ENCODE data around the gene ZC3H10. TPM values are rescaled to one million over a fixed set of nuclear protein-coding genes. Genes with fewer than 3 reads are reported as not detected.

The ZC3H10 gene
- total RNA-seq, 2 experiments from 2014 or later = 12.6 to 16.5 TPM

GRCh38 chr12:56097738-56098137 is 20.3 kb upstream of the ZC3H10 start:
- Histone ChIP-seq H3K4me2 (ENCODE audit: low read length) (no peak overlapping the region), H3K9me2 (ENCODE audit: insufficient read depth, low read length) (no peaks in the 10 kb centered on the region), H3K9me3 (ENCODE audit: low read length) (no peaks in the 10 kb centered on the region), H4K20me1 (ENCODE audit: insufficient read depth, low read length) (no peaks in the 10 kb centered on the region), H3K27ac (ENCODE audit: low read depth, low read length, poor library complexity, severe bottlenecking) (no peak overlapping the region), H3K36me3 (ENCODE audit: insufficient read depth, low read length) (no peaks in the 10 kb centered on the region), H2AFZ (ENCODE audit: low read length) (no peak overlapping the region), H3K4me1 (ENCODE audit: insufficient read depth, low read length, poor library complexity, severe bottlenecking) (peaks cover 2% of the 10 kb centered on the region), H3K4me3 (ENCODE audit: low read depth, low read length, poor library complexity, severe bottlenecking) (no peak overlapping the region), H3K79me2 (ENCODE audit: insufficient read depth, low read depth, low read length) (no peaks in the 10 kb centered on the region)
- intact Hi-C loops (cut with micrococcal nuclease; ENCODE audit: unreplicated experiment) = loop anchor here (5.0 kb wide), 1 partner anchor 35 kb away; no protein-coding TSS in a partner anchor
- no TSS peak for BruUV-seq (replicated peaks)
- no peak for DNase-seq (ENCODE audit: low spot score)
- ChIA-PET POLR2A (interaction anchor here (0.6 kb wide), 1 partner anchor 68 kb away, joined by 3 read pairs; no protein-coding TSS in a partner anchor), CTCF (ENCODE audit: unreplicated experiment) (no interaction called here)
- TF ChIP-seq CTCF (conservative IDR thresholded peaks at IDR 0.05; ENCODE audit: low read length) (no peak), EZH2phosphoT487 (IDR thresholded peaks at IDR 0.05; ENCODE audit: borderline replicate concordance, low read depth, low read length) (no peak)

GRCh38 chr12:56098592-56098991 is 19.5 kb upstream of the ZC3H10 start:
- DNase-seq (ENCODE audit: low spot score) = no peak
- BruUV-seq (replicated peaks) = no TSS peak
- CTCF ChIA-PET (ENCODE audit: unreplicated experiment) = no interaction called here
- TF ChIP-seq CTCF (conservative IDR thresholded peaks at IDR 0.05; ENCODE audit: low read length) = no peak
- no peak for TF ChIP-seq EZH2phosphoT487 (IDR thresholded peaks at IDR 0.05; ENCODE audit: borderline replicate concordance, low read depth, low read length)
- Histone ChIP-seq H4K20me1 (ENCODE audit: insufficient read depth, low read length) (no peaks in the 10 kb centered on the region), H3K9me2 (ENCODE audit: insufficient read depth, low read length) (no peaks in the 10 kb centered on the region), H2AFZ (ENCODE audit: low read length) (no peak overlapping the region), H3K36me3 (ENCODE audit: insufficient read depth, low read length) (no peaks in the 10 kb centered on the region), H3K4me2 (ENCODE audit: low read length) (no peak overlapping the region), H3K4me1 (ENCODE audit: insufficient read depth, low read length, poor library complexity, severe bottlenecking) (peaks cover 10% of the 10 kb centered on the region), H3K79me2 (ENCODE audit: insufficient read depth, low read depth, low read length) (no peaks in the 10 kb centered on the region), H3K9me3 (ENCODE audit: low read length) (no peaks in the 10 kb centered on the region), H3K4me3 (ENCODE audit: low read depth, low read length, poor library complexity, severe bottlenecking) (no peak overlapping the region), H3K27ac (ENCODE audit: low read depth, low read length, poor library complexity, severe bottlenecking) (no peak overlapping the region)
- intact Hi-C loops (cut with micrococcal nuclease; ENCODE audit: unreplicated experiment) = loop anchor here (5.0 kb wide), 1 partner anchor 36 kb away; no protein-coding TSS in a partner anchor
- POLR2A ChIA-PET = no interaction called here

DNA sequence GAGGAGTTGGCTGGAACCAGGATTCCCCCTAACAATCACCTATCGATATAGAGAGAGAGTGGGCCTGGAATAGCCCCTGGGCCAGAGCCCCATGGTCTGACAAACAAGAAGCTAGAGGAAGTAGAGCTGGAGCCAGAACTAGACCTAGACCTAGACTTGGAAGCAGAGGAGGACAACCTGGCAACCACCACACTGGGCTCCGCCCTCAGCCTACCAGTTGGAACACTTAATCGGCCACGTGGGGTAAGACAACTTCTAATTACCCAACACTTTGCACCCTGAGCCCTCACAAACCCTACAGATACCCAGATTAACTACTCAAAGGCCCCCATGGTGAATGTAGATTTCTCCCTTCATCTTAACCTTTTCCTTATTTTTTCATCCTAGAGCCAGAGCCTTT is 18.3 kb upstream of the ZC3H10 start:
- no peak overlapping the region for H3K27ac ChIP-seq (ENCODE audit: low read depth, low read length, poor library complexity, severe bottlenecking)
- intact Hi-C loops (cut with micrococcal nuclease; ENCODE audit: unreplicated experiment) = loop anchor here (5.0 kb wide), 1 partner anchor 37 kb away; no protein-coding TSS in a partner anchor
- H3K9me2 ChIP-seq (ENCODE audit: insufficient read depth, low read length) = no peaks in the 10 kb centered on the region
- no peak overlapping the region for H2AFZ ChIP-seq (ENCODE audit: low read length)
- H4K20me1 ChIP-seq (ENCODE audit: insufficient read depth, low read length) = no peaks in the 10 kb centered on the region
- H3K4me3 ChIP-seq (ENCODE audit: low read depth, low read length, poor library complexity, severe bottlenecking) = no peak overlapping the region
- no peak for DNase-seq (ENCODE audit: low spot score)
- BruUV-seq (replicated peaks) = no TSS peak
- H3K4me1 ChIP-seq (ENCODE audit: insufficient read depth, low read length, poor library complexity, severe bottlenecking) = peaks cover 11% of the 10 kb centered on the region
- no peak overlapping the region for H3K4me2 ChIP-seq (ENCODE audit: low read length)
- no peaks in the 10 kb centered on the region for H3K9me3 ChIP-seq (ENCODE audit: low read length)
- ChIA-PET POLR2A (interaction anchor here (0.6 kb wide), 1 partner anchor 419 kb away, joined by 3 read pairs; no protein-coding TSS in a partner anchor), CTCF (ENCODE audit: unreplicated experiment) (interaction anchor here (0.6 kb wide), 1 partner anchor 255 kb away, joined by 3 read pairs; no protein-coding TSS in a partner anchor)
- TF ChIP-seq CTCF (conservative IDR thresholded peaks at IDR 0.05; ENCODE audit: low read length) (no peak), EZH2phosphoT487 (IDR thresholded peaks at IDR 0.05; ENCODE audit: borderline replicate concordance, low read depth, low read length) (no peak)
- peaks cover 3% of the 10 kb centered on the region; the same call in 1 of the 2 replicates for H3K36me3 ChIP-seq (ENCODE audit: insufficient read depth, low read length)
- H3K79me2 ChIP-seq (ENCODE audit: insufficient read depth, low read depth, low read length) = peaks cover 5% of the 10 kb centered on the region

Data from OCI-LY7 (cell line).